Spleen (tissue), 11 donors: ENCODE results near the gene ZNF789. TPM values are rescaled to one million over a fixed set of nuclear protein-coding genes. Genes with fewer than 3 reads are reported as not detected.

Source experiments
- DNase-seq: peaks from one replicate; pipeline ENCODE4 v3.0.0-alpha.2; 2020
- H3K27ac ChIP-seq, 8 donors: fragments of 200-600 bp; sonication (generic) in 7 of 8; 1 replicate in 4 of 8; 2 replicates in 4 of 8; pipeline versions ENCODE4 v1.5.0 to v1.8.0; 2016 to 2021; ENCODE audit warnings: inconsistent platforms in 4 of 8, mild to moderate bottlenecking in 4 of 8, moderate library complexity in 1 of 8
- H3K27me3 ChIP-seq, 7 donors: fragments of 200-600 bp; sonication (generic) in 6 of 7; replicated peaks in 1 of 7; 1 replicate in 4 of 7; 2 replicates in 3 of 7; pipeline versions ENCODE4 v1.5.0 to v1.8.0; 2016 to 2021; ENCODE audit warnings: inconsistent platforms in 3 of 7, mild to moderate bottlenecking in 1 of 7
- H3K36me3 ChIP-seq, 6 donors: fragments of 200-600 bp; sonication (generic) in 5 of 6; 1 replicate in 4 of 6; 2 replicates in 2 of 6; pipeline versions ENCODE4 v1.5.0 to v1.8.0; 2016 to 2021; ENCODE audit warnings: inconsistent platforms in 2 of 6
- H3K4me1 ChIP-seq, 6 donors: fragments of 200-600 bp; sonication (generic) in 5 of 6; 1 replicate in 3 of 6; 2 replicates in 3 of 6; pipeline versions ENCODE4 v1.5.0 to v1.8.0; 2016 to 2021; ENCODE audit warnings: inconsistent platforms in 3 of 6
- H3K4me3 ChIP-seq, 8 donors: fragments of 200-600 bp; sonication (generic) in 7 of 8; 1 replicate in 4 of 8; 2 replicates in 4 of 8; pipeline versions ENCODE4 v1.5.0 to v1.8.0; 2016 to 2021; ENCODE audit warnings: inconsistent platforms in 4 of 8, mild to moderate bottlenecking in 4 of 8, moderate library complexity in 2 of 8
- H3K9me3 ChIP-seq, 8 donors: fragments of 200-600 bp; sonication (generic) in 7 of 8; 1 replicate in 4 of 8; 2 replicates in 4 of 8; pipeline versions ENCODE4 v1.5.0 to v1.8.0; 2016 to 2021; ENCODE audit warnings: inconsistent platforms in 4 of 8
- POLR2A ChIP-seq, 3 donors: fragments of 450-650 bp; IDR thresholded peaks; one replicate each; pipeline ENCODE4 v1.5.1; 2017; ENCODE audit warnings: antibody characterized with exemption in 3 of 3, mild to moderate bottlenecking in 1 of 3
- POLR2AphosphoS5 ChIP-seq, 3 donors: sonication (generic); formaldehyde crosslinking; IDR thresholded peaks; one replicate each; pipeline ENCODE4 v1.5.1; 2017; ENCODE audit warnings: antibody characterized with exemption in 3 of 3
- WGBS, 5 donors: extraction: QIAGEN DNeasy Blood & Tissue Kit in 3 of 5; methylation state at CpG; one replicate each; pipeline versions ENCODE4 v1.1.5 to v1.1.7; 2013 to 2018; 5-methylcytosine and 5-hydroxymethylcytosine counted together
- intact Hi-C: fragments of 100-400 bp; cut with DNase I; formaldehyde crosslinking; loops from one replicate; pipeline ENCODE4 v1.15.0; 2023; ENCODE audit warnings: low total_unique reads
- polyA plus RNA-seq, 3 donors: library from polyadenylated mRNA; stranded (reverse); fragments of 200-250 nt; gene quantifications; one replicate each; pipeline ENCODE4 v1.2.1, GENCODE V29; 2013
- total RNA-seq, 7 donors: library from RNA; depleted of rRNA in 3 of 7; stranded (reverse); fragments of >200 nt in 3 of 7; fragmentation: NEBNext Ultra II Directional in 4 of 7; extraction: Animal tissue kit (Norgen Biotek cat#: 25700) in 4 of 7; gene quantifications; one replicate each; pipeline versions ENCODE4 v1.1.0 to v1.2.1, GENCODE V29; 2016 to 2021
- TF ChIP-seq, protein P1 (sequence below), 11 experiments: fragments of 200-600 bp in 7 of 11; fragments of 450-650 bp in 4 of 11; sonication (generic) in 4 of 11; IDR thresholded peaks in 8 of 11; conservative IDR thresholded peaks in 3 of 11; 1 replicate in 7 of 11; 2 replicates in 4 of 11; pipeline versions ENCODE4 v1.4.0 to v1.8.0; 2016 to 2021; ENCODE audit warnings: antibody characterized with exemption in 11 of 11, inconsistent platforms in 4 of 11, mild to moderate bottlenecking in 1 of 11
- donor health status: healthy with polysubstance abuse.
- donor health status: DM: no; HTN: no; CAD: no; lungs with moderate emphysema.
- donor health status: DM: no; HTN: no; CAD: no.
- donor health status: Bipolar disorder and iron deficiency.
- donor health status: healthy.
- donor health status: DM: no; HTN: no; CAD: no.
- donor health status: DM: yes; HTN: yes; CAD: no.

Gene ZNF789
- total and polyA plus RNA-seq, 10 donors = 8.9 to 22.5 (median 13.6) TPM

DNA sequence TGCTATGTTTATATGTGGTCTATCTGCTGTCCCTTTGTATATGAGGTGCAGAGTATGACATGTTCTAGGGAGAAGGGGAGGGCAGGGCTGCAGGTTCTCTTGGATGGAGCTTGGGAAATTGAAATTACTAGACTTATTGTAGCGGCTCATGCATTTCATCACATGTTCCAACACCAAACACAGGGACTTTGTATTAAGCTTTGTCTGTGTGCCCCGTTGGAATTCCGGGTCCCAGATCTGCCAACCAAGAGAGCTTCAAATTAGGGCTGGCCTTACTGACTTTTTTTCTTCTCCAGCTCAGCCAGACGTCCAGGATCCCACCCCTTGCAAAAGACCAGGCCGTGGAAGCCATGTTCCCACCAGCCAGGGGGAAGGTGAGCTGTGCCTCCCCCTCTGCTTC lies 3.4 kb downstream of the ZNF789 start:
- intact Hi-C loops = no loop called here
- WGBS, 5 donors = 83 to 94% (median 87%) methylated on average over 5 of the region's 5 CpGs
- Histone ChIP-seq H3K27ac (no peak overlapping the region), H3K36me3 (peaks cover 0 to 50% (median 12%) of the 10 kb centered on the region in 6 donors), H3K9me3 (no peaks in the 10 kb centered on the region), H3K4me1 (peaks cover 17 to 71% (median 31%) of the 10 kb centered on the region in 6 donors), H3K4me3 (no peak overlapping the region), H3K27me3 (no peaks in the 10 kb centered on the region)
- TF ChIP-seq POLR2AphosphoS5 (IDR thresholded peaks at IDR 0.05) = no peak
- DNase-seq = no peak

DNA sequence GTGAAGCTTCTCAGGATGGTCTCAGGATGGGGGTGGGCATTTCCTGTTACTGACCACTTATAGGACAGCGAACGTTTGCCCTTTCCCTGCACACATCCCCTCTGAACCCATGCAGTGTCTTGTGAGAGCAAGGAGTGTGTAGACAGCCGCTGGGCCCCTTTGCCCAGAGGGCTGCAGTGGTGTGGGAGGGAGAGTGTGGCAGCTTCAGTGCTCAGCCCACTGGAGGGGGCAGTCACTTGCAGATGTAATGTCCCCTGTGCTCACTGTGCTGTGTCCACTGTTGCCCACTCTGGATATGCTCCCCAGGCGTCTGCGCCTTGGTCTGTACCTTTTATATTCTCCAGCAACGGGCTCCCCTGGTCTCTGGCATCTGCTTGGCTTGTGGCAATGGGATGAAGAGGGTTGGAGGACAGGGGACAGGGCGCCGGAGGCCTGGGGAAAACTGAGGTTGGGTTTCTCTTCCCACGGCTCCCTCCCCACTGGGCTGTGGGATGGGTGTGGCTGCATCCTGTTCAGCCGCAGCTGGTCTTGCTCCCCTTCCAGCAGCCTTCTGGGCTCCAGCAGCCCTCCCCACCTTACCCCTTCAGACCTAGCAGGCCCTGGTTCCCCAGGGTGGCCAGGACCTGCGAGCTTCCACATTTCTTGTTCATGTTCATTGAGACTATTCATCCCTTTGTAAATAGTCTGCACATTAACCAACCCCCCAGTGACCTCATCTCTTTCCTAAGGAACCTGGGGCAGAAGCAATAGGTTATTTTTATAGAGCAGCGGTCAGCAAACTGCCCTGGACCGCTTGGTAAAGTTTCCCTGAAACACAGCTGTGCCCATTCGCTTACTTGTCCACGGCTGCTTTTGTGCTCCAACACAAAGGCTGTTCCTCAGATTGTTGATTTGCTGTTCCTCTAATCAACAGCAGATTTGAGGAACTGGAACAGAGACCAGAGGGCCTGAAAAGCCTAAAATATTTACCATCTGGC lies 6.1 kb downstream of the ZNF789 start:
- no peaks in the 10 kb centered on the region for H3K9me3 ChIP-seq
- H3K27me3 ChIP-seq = no peaks in the 10 kb centered on the region
- H3K27ac ChIP-seq = peak overlapping the region in 5 of 8 donors; percentile 13 to 63 (median 48)
- H3K4me1 ChIP-seq = peaks cover 11 to 49% (median 23%) of the 10 kb centered on the region in 6 donors
- H3K36me3 ChIP-seq = peaks cover 0 to 76% (median 18%) of the 10 kb centered on the region in 6 donors
- WGBS, 5 donors = 59 to 70% (median 63%) methylated on average over 12 to 15 of the region's 15 CpGs
- peak in 2 of 3 donors; percentile 7 to 57 for TF ChIP-seq POLR2AphosphoS5 (IDR thresholded peaks at IDR 0.05)
- TF ChIP-seq, protein P1, sequence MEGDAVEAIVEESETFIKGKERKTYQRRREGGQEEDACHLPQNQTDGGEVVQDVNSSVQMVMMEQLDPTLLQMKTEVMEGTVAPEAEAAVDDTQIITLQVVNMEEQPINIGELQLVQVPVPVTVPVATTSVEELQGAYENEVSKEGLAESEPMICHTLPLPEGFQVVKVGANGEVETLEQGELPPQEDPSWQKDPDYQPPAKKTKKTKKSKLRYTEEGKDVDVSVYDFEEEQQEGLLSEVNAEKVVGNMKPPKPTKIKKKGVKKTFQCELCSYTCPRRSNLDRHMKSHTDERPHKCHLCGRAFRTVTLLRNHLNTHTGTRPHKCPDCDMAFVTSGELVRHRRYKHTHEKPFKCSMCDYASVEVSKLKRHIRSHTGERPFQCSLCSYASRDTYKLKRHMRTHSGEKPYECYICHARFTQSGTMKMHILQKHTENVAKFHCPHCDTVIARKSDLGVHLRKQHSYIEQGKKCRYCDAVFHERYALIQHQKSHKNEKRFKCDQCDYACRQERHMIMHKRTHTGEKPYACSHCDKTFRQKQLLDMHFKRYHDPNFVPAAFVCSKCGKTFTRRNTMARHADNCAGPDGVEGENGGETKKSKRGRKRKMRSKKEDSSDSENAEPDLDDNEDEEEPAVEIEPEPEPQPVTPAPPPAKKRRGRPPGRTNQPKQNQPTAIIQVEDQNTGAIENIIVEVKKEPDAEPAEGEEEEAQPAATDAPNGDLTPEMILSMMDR (IDR thresholded peaks at IDR 0.05 in 8 of 11, conservative IDR thresholded peaks at IDR 0.05 in 3 of 11) = no peak
- intact Hi-C loops = no loop called here
- DNase-seq = peak; percentile 58
- H3K4me3 ChIP-seq = no peak overlapping the region

DNA sequence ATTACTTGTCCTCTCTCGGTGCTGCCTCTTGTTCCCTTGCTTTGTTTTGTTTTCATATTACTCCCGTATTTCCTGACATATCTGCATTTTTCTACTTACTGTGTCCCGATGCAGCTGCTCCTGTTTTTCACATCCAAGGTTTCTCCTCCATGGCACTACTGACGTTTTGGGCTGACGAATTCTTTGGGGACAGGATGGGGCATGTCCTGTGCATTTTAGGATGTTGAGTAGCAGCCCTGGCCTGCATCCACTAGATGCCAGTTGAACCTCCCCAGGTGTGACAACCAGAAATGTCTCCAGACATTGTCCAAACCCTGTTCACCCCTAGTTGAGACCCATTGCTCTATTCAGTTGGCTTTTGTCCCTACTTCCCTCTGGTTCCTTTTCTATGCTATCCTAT lies 12.4 kb downstream of the ZNF789 start:
- H3K4me3 ChIP-seq = no peak overlapping the region
- intact Hi-C loops = no loop called here
- H3K36me3 ChIP-seq = peaks cover 0 to 95% (median 27%) of the 10 kb centered on the region in 6 donors
- TF ChIP-seq, protein P1 (IDR thresholded peaks at IDR 0.05 in 8 of 11, conservative IDR thresholded peaks at IDR 0.05 in 3 of 11) = no peak
- TF ChIP-seq POLR2AphosphoS5 (IDR thresholded peaks at IDR 0.05) = no peak
- TF ChIP-seq POLR2A (IDR thresholded peaks at IDR 0.05) = no peak
- WGBS, 5 donors = 89 to 94% (median 91%) methylated on average over 5 of the region's 5 CpGs
- no peaks in the 10 kb centered on the region for H3K9me3 ChIP-seq
- no peaks in the 10 kb centered on the region for H3K27me3 ChIP-seq
- H3K27ac ChIP-seq = no peak overlapping the region
- no peak for DNase-seq
- no peaks in the 10 kb centered on the region for H3K4me1 ChIP-seq

DNA sequence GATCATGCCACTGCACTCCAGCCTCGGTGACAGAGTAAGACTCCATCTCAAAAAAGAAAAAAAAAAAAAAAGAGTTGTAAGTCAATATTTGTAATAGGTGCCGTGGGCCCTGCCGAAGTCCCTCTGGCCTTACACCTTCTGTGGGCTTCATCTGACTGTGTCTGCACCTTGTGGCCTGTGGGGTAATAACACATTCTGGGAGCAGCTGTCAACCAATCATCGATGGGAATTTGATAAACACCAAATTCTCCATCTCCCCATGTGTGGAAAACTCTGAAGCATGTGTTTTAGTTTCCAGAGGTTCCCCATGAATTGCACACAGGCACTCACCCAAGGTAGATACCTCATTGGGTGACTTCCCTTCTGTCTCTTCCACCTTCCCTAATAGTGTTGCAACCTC lies 16.5 kb downstream of the ZNF789 start:
- Histone ChIP-seq H3K4me1 (no peaks in the 10 kb centered on the region), H3K27me3 (no peaks in the 10 kb centered on the region), H3K9me3 (peaks cover 7 to 18% (median 15%) of the 10 kb centered on the region in 8 donors), H3K27ac (no peak overlapping the region), H3K4me3 (no peak overlapping the region), H3K36me3 (peaks cover 8 to 95% (median 45%) of the 10 kb centered on the region in 6 donors)
- no peak for DNase-seq
- intact Hi-C loops = no loop called here
- WGBS, 5 donors = 93 to 98% (median 96%) methylated on average over 4 of the region's 4 CpGs
- TF ChIP-seq POLR2A (IDR thresholded peaks at IDR 0.05) = no peak

DNA sequence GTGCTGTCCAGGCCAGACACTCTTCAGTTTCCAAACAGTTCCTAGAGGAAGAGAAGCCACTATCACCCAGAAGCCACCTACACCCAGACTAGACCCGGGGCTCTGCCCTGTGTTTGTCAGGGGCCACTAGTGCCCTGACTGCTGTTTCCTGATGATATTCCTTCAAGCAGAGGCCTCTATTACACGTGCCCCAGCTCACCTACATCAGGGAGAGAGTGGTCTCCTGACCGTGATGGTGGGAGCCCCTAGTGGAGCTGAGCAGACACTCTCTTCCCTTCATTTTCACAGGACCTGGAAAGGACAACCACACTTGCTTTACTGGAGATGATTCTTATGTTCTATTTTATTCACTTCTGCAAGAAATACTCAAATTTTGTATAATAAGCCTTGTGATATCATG lies 18.2 kb downstream of the ZNF789 start:
- Histone ChIP-seq H3K4me3 (no peak overlapping the region), H3K36me3 (peaks cover 12 to 95% (median 53%) of the 10 kb centered on the region in 6 donors), H3K27me3 (no peaks in the 10 kb centered on the region), H3K4me1 (peaks cover 0 to 5% (median 0%) of the 10 kb centered on the region in 6 donors), H3K27ac (no peak overlapping the region), H3K9me3 (peaks cover 7 to 33% (median 30%) of the 10 kb centered on the region in 8 donors)
- 66 to 94% (median 83%) methylated on average over 3 of the region's 3 CpGs for WGBS, 5 donors
- TF ChIP-seq POLR2A (IDR thresholded peaks at IDR 0.05) (no peak), POLR2AphosphoS5 (IDR thresholded peaks at IDR 0.05) (peak in 1 of 3 donors; percentile 5)
- TF ChIP-seq, protein P1 (IDR thresholded peaks at IDR 0.05 in 8 of 11, conservative IDR thresholded peaks at IDR 0.05 in 3 of 11) = no peak
- DNase-seq = peak; percentile 24
- intact Hi-C loops = no loop called here
